Body of pancreas (tissue), 4 donors: ENCODE results near the gene SFXN1. TPM values are rescaled to one million over a fixed set of nuclear protein-coding genes. Genes with fewer than 3 reads are reported as not detected.

Source experiments
- ATAC-seq: fragments of 150-250 bp; one replicate; pipeline ENCODE4 v1.9.1; 2016
- DNase-seq, 4 donors: peaks; one replicate each; pipeline ENCODE4 v3.0.0-alpha.2; 2019
- H3K27ac ChIP-seq, 4 donors: fragments of 200-600 bp; sonication (generic); 1 replicate in 3 of 4; 2 replicates in 1 of 4; pipeline versions ENCODE4 v1.5.1 to v1.6.1; 2016 to 2019; ENCODE audit warnings: mild to moderate bottlenecking in 1 of 4, mixed read lengths in 1 of 4, moderate library complexity in 1 of 4
- H3K27me3 ChIP-seq, 2 donors: fragments of 200-600 bp; sonication (generic); one replicate each; pipeline ENCODE4 v1.6.0; 2016; ENCODE audit warnings: mild to moderate bottlenecking in 1 of 2
- H3K36me3 ChIP-seq, 2 donors: fragments of 200-600 bp; sonication (generic); replicated peaks in 1 of 2; 2 replicates each; pipeline ENCODE4 v1.5.1; 2016; ENCODE audit warnings: low read depth in 2 of 2; ENCODE audit not compliant: insufficient read depth in 1 of 2
- H3K4me1 ChIP-seq: fragments of 200-600 bp; sonication (generic); one replicate; pipeline ENCODE4 v1.6.0; 2016
- H3K4me3 ChIP-seq, 2 donors: fragments of 200-600 bp; sonication (generic); 1 replicate in 1 of 2; 2 replicates in 1 of 2; pipeline ENCODE4 v1.5.1; 2016 to 2019
- H3K9me3 ChIP-seq, 3 donors: fragments of 200-600 bp; sonication (generic); 1 replicate in 2 of 3; 2 replicates in 1 of 3; pipeline ENCODE4 v1.5.1; 2016
- POLR2A ChIP-seq, 3 donors: fragments of 450-650 bp; IDR thresholded peaks; one replicate each; pipeline ENCODE4 v1.6.1; 2016; ENCODE audit warnings: antibody characterized with exemption in 3 of 3, mild to moderate bottlenecking in 2 of 3
- WGBS, 2 donors: methylation state at CpG; one replicate each; pipeline ENCODE4 v1.1.5; 2017; 5-methylcytosine and 5-hydroxymethylcytosine counted together
- intact Hi-C: fragments of 100-400 bp; cut with DNase I; formaldehyde crosslinking; loops from one replicate; pipeline ENCODE4 v1.15.1; 2023
- total RNA-seq, 2 donors: library from RNA; depleted of rRNA; stranded (reverse); fragments of >200 nt; gene quantifications; one replicate each; pipeline ENCODE4 v1.1.0, GENCODE V29; 2016
- TF ChIP-seq, protein P1 (sequence below), 7 experiments: fragments of 450-650 bp in 4 of 7; fragments of 200-600 bp in 3 of 7; sonication (generic) in 3 of 7; IDR thresholded peaks; one replicate each; pipeline ENCODE4 v1.5.1; 2016 to 2019; ENCODE audit warnings: antibody characterized with exemption in 7 of 7

The SFXN1 gene
- total RNA-seq, 2 donors from 2014 or later = 11.7 to 29.3 TPM

DNA sequence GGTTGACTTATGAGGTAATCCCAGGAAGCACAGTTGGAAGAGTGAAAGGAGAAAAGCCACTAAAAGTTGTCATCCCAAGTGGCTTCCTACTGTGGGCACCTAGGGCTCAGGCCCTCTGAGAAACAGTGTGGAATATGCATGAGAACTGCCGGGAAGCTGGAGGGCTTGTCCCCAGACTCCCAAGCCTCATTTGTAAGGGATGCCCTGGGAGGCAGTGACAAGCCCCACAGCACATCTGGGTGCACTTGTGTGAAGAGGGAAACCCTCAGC lies 64.5 kb downstream of the SFXN1 start:
- no peak overlapping the region for H3K4me3 ChIP-seq
- TF ChIP-seq, protein P1, sequence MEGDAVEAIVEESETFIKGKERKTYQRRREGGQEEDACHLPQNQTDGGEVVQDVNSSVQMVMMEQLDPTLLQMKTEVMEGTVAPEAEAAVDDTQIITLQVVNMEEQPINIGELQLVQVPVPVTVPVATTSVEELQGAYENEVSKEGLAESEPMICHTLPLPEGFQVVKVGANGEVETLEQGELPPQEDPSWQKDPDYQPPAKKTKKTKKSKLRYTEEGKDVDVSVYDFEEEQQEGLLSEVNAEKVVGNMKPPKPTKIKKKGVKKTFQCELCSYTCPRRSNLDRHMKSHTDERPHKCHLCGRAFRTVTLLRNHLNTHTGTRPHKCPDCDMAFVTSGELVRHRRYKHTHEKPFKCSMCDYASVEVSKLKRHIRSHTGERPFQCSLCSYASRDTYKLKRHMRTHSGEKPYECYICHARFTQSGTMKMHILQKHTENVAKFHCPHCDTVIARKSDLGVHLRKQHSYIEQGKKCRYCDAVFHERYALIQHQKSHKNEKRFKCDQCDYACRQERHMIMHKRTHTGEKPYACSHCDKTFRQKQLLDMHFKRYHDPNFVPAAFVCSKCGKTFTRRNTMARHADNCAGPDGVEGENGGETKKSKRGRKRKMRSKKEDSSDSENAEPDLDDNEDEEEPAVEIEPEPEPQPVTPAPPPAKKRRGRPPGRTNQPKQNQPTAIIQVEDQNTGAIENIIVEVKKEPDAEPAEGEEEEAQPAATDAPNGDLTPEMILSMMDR (IDR thresholded peaks at IDR 0.05) = no peak
- no peaks in the 10 kb centered on the region for H3K4me1 ChIP-seq
- no peak overlapping the region for H3K27ac ChIP-seq
- WGBS, 2 donors = 69 to 90% methylated on average over 1 of the region's 1 CpG
- H3K36me3 ChIP-seq = no peaks in the 10 kb centered on the region
- DNase-seq = no peak
- intact Hi-C loops = no loop called here
- H3K9me3 ChIP-seq = peaks cover 0 to 5% (median 0%) of the 10 kb centered on the region in 3 donors
- ATAC-seq = no peak
- peaks cover 0 to 4% of the 10 kb centered on the region in 2 donors for H3K27me3 ChIP-seq

GRCh38 chr5:175544108-175544511 lies 65.8 kb downstream of the SFXN1 start:
- no peaks in the 10 kb centered on the region for H3K36me3 ChIP-seq
- H3K4me1 ChIP-seq = no peaks in the 10 kb centered on the region
- DNase-seq (no peak), ATAC-seq (no peak)
- TF ChIP-seq, protein P1 (IDR thresholded peaks at IDR 0.05) = no peak
- no peak for TF ChIP-seq POLR2A (IDR thresholded peaks at IDR 0.05)
- H3K4me3 ChIP-seq = no peak overlapping the region
- H3K27ac ChIP-seq = no peak overlapping the region
- H3K27me3 ChIP-seq = no peaks in the 10 kb centered on the region
- 76 to 94% methylated on average over 1 of the region's 1 CpG for WGBS, 2 donors
- H3K9me3 ChIP-seq = peaks cover 0 to 5% (median 0%) of the 10 kb centered on the region in 3 donors
- intact Hi-C loops = no loop called here

DNA sequence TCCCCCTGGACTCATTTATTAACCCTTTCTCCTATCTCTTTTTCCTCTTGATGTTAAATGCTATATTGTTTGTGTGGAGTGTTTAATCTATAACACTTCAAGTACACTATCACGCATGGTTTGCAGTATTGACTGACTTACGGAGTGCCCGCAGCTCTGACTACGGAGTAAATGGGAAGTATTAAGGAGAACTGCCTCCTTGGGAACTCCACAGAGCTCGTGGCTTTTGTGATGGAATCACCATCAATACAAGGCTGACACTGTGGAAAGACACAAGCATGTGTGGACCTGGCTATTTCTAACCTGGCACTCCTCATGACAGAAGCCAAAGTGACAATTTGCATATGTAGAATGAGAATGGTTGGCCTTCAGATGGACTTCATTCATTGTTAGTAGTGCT lies 66.2 kb downstream of the SFXN1 start:
- no peak for ATAC-seq
- no peak for TF ChIP-seq POLR2A (IDR thresholded peaks at IDR 0.05)
- TF ChIP-seq, protein P1 (IDR thresholded peaks at IDR 0.05) = no peak
- no peak overlapping the region for H3K27ac ChIP-seq
- DNase-seq = no peak
- 78 to 91% methylated on average over 5 of the region's 5 CpGs for WGBS, 2 donors
- no peaks in the 10 kb centered on the region for H3K4me1 ChIP-seq
- peaks cover 0 to 5% (median 0%) of the 10 kb centered on the region in 3 donors for H3K9me3 ChIP-seq
- no peaks in the 10 kb centered on the region for H3K27me3 ChIP-seq
- H3K36me3 ChIP-seq = no peaks in the 10 kb centered on the region
- intact Hi-C loops = no loop called here
- no peak overlapping the region for H3K4me3 ChIP-seq

GRCh38 chr5:175547842-175548241 lies 69.5 kb downstream of the SFXN1 start:
- Histone ChIP-seq H3K9me3 (peaks cover 0 to 5% (median 0%) of the 10 kb centered on the region in 3 donors), H3K4me1 (no peaks in the 10 kb centered on the region), H3K36me3 (no peaks in the 10 kb centered on the region), H3K27me3 (no peaks in the 10 kb centered on the region), H3K27ac (no peak overlapping the region), H3K4me3 (no peak overlapping the region)
- TF ChIP-seq, protein P1 (IDR thresholded peaks at IDR 0.05) = no peak
- TF ChIP-seq POLR2A (IDR thresholded peaks at IDR 0.05) = no peak
- intact Hi-C loops = no loop called here
- DNase-seq = no peak
- ATAC-seq = no peak

- intact Hi-C loops = no loop called here
- H3K9me3 ChIP-seq = peaks cover 0 to 5% (median 0%) of the 10 kb centered on the region in 3 donors
- no peak overlapping the region for H3K27ac ChIP-seq
- 56 to 57% methylated on average over 15 of the region's 15 CpGs for WGBS, 2 donors
- no peaks in the 10 kb centered on the region for H3K27me3 ChIP-seq
- ATAC-seq = no peak
- H3K36me3 ChIP-seq = no peaks in the 10 kb centered on the region
- TF ChIP-seq, protein P1 (IDR thresholded peaks at IDR 0.05) = no peak
- no peak overlapping the region for H3K4me3 ChIP-seq
- no peak for DNase-seq
- H3K4me1 ChIP-seq = no peaks in the 10 kb centered on the region
Observed at GRCh38 chr5:175548626-175549311, 70.4 kb downstream of the SFXN1 start.
